Activated CD8-positive, alpha-beta memory T cell treated with anti-CD3 and anti-CD28 coated beads for 24 hours (primary cell): Measurements from ENCODE around the gene KAT8.
A peak's percentile ranks its signal among the peaks of the same experiment; 100 is the strongest.

Experiments
- DNase-seq: peaks from one replicate; pipeline ENCODE4 v3.0.0-alpha.2; 2020

The KAT8 gene

GRCh38 chr16:31117384-31118222 is at the start of gene KAT8:
TSS of gene KAT8 (plus strand) at chr16:31117664. CDS start at chr16:31117682, 18 bp downstream.
- DNase-seq: peak; percentile 97

- DNase-seq: no peak
Measured at GRCh38 chr16:31071861-31072260, 45.6 kb upstream of the KAT8 start.

- no peak for DNase-seq
Measured at GRCh38 chr16:31072540-31073141, 44.8 kb upstream of the KAT8 start.

- peak; percentile 95 for DNase-seq
Measured at GRCh38 chr16:31073142-31073969, 44.1 kb upstream of the KAT8 start.

- peak; percentile 95 for DNase-seq
Measured at GRCh38 chr16:31073970-31074813, 43.3 kb upstream of the KAT8 start, which contains the start of the genes ZNF646 and ZNF668. TSS of gene ZNF646 (plus strand) at chr16:31074422. CDS start at chr16:31076325, 1,903 bp downstream. TSS of gene ZNF668 (minus strand) at chr16:31074240. CDS start at chr16:31064459, 9,781 bp downstream.

- no peak for DNase-seq
Measured at GRCh38 chr16:31074814-31075183, 42.7 kb upstream of the KAT8 start.

GRCh38 chr16:31076319-31076718 is 41.1 kb upstream of the KAT8 start:
- DNase-seq: no peak

GRCh38 chr16:31077024-31077423 is 40.4 kb upstream of the KAT8 start:
- DNase-seq: no peak

- no peak for DNase-seq
Measured at GRCh38 chr16:31077592-31078396, 39.7 kb upstream of the KAT8 start.

- DNase-seq: no peak
Measured at GRCh38 chr16:31078597-31079341, 38.7 kb upstream of the KAT8 start.

- no peak for DNase-seq
Measured at GRCh38 chr16:31079342-31079944, 38.0 kb upstream of the KAT8 start.

GRCh38 chr16:31080035-31080629 is 37.3 kb upstream of the KAT8 start:
- DNase-seq: no peak

- DNase-seq: no peak
Measured at GRCh38 chr16:31080756-31081419, 36.6 kb upstream of the KAT8 start.

GRCh38 chr16:31081428-31082351 is 35.8 kb upstream of the KAT8 start:
- DNase-seq: no peak

GRCh38 chr16:31082368-31083045 is 35.0 kb upstream of the KAT8 start:
- no peak for DNase-seq

- DNase-seq: no peak
Measured at GRCh38 chr16:31083081-31083480, 34.4 kb upstream of the KAT8 start.

- no peak for DNase-seq
Measured at GRCh38 chr16:31083556-31083955, 33.9 kb upstream of the KAT8 start.

- DNase-seq: no peak
Measured at GRCh38 chr16:31083981-31084380, 33.5 kb upstream of the KAT8 start.
